HL-60/S4 (cell line): ENCODE results near the gene PWWP2B.

ENCODE experiments used
- in situ Hi-C: fragments of 300-500 bp; cut with MboI; formaldehyde crosslinking; loops from 2 replicates; pipeline ENCODE4 v1.14.3; 2022; ENCODE audit warnings: low sequenced_read_pairs

PWWP2B gene

GRCh38 chr10:132414402-132415016 is 17.5 kb downstream of the PWWP2B start:
- in situ Hi-C loops = no loop called here

- in situ Hi-C loops = no loop called here
Measured at GRCh38 chr10:132415255-132415654, 18.3 kb downstream of the PWWP2B start.

- in situ Hi-C loops = no loop called here
Measured at GRCh38 chr10:132415956-132416355, 19.0 kb downstream of the PWWP2B start.

GRCh38 chr10:132416566-132417256 is 19.7 kb downstream of the PWWP2B start:
- in situ Hi-C loops = no loop called here

DNA sequence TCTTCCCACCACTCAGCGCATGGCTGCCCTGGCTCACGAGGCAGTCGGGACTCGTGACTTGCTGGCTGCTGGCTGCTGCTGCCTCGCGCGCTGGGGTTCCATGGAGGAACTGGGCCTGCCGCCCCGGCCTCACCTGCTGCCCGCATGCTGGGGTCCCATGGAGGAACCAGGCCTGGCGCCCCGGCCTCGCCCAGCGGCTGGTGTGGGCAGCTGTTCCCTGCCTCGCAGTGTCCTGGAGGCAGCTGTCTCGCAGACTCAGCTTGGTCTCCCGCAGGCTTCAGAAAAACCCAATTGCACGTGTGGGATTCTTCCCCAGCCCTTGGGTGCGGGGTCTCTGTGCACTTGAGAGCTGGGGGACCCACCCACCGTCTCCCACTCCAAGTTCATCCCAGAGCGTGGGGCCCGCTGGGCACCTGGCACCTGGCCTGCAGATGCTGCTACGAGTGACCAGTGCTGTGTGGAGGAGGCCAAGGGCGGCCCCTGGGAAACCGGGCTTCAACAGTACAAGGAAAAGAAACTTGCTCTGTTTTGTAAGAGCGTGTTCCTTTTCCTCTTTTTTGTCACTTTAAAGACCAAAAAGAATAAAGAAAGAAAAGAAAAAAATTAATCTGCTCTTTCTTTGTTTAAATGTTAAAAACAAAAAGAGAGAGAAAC is 20.4 kb downstream of the PWWP2B start:
- in situ Hi-C loops = no loop called here

DNA sequence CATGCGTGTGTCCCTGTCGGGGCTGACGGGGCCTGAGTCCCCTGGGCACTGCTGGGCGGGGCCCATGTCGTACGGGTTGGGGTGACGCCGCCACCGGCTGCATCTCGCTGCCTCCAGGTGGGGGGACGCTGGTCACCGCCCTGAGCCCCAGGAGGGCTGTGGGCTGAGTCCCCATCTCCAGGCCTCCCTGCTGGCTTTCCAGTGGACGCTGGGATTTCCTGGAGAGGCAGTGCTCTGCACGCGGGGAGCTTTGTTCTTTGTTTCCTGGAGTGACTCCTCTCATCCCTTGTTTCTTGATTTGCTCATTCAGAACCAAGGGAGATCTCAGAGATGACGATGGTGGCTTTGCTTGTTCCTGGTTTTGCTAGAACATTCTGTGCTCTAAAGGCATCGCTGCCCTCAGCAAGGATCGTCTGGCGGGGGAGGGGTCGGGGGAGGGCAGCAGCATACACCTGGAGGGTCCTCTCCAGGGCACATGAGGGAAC is 21.0 kb downstream of the PWWP2B start:
- in situ Hi-C loops = no loop called here

GRCh38 chr10:132418527-132419416 is 21.8 kb downstream of the PWWP2B start:
- in situ Hi-C loops = no loop called here

- in situ Hi-C loops = no loop called here
Measured at GRCh38 chr10:132419538-132420468, 22.8 kb downstream of the PWWP2B start.

DNA sequence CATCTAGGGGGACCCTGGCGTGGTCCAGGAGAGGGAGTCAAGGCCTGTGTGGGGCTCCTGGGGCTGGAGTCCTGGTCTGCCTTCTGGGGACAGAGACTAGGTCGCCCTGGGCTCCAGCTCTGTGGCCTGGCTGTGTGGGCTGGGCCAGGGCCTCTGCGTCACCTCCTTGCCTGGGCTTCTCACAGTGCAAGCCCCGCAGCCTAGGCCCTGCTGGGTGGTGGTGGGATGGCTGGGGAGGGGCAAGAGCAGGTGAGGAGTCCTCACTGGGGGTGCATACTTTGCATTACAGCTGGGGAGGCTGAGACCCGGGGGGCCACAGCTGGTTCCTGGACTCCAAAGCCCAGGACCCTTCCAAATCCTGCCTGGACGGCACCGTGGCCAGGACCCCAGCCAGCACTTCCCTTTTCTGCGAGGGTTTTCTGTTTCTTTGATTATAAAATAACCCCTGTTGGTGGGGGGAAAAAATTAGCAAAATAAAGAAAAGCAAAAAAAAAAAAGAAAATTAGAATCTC is 23.5 kb downstream of the PWWP2B start:
- in situ Hi-C loops = no loop called here

DNA sequence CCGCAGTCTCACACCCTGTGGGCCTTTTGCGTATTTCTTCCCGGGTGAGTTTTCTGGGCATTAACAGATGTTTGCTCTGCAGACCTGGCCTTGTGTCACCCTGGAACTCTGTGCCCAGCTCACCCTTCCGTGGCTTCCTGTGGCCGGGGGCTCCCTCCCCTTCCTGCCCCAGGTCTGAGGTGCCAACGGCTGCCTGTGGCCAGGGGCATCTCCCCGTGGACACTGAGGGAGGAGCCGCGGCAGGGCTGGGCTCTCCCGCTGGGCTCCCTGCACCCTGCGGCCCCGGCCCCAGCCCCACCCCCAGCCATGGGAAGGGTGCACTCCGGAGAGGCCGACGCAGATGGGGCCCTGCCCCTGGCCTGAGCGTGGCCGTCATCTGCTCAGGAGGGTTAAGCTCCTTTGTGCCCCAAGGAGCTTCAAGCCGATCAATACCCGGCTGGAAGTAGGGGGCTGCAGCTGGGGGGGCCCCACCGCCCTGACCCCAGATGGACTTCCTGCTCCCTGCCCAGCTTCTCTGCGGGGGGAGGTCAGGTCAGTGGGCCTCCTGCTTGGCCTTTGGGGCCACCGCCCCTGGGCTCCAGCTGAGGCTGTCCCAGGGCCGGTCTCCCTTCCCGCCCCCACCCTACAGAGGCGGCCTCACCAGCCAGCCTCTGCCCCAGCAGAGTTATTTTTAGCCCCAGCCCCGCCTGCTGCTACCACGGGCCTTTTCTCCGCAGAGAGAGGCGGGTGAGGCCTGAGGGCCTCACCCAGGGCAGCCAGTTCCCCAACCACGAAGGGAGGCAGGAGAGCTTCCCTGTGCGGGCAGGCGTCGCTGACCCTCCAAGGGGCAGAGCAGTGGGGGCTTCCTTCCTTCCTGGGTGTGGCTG is 24.2 kb downstream of the PWWP2B start:
- in situ Hi-C loops = no loop called here

GRCh38 chr10:132421847-132422751 is 25.1 kb downstream of the PWWP2B start:
- in situ Hi-C loops = no loop called here

DNA sequence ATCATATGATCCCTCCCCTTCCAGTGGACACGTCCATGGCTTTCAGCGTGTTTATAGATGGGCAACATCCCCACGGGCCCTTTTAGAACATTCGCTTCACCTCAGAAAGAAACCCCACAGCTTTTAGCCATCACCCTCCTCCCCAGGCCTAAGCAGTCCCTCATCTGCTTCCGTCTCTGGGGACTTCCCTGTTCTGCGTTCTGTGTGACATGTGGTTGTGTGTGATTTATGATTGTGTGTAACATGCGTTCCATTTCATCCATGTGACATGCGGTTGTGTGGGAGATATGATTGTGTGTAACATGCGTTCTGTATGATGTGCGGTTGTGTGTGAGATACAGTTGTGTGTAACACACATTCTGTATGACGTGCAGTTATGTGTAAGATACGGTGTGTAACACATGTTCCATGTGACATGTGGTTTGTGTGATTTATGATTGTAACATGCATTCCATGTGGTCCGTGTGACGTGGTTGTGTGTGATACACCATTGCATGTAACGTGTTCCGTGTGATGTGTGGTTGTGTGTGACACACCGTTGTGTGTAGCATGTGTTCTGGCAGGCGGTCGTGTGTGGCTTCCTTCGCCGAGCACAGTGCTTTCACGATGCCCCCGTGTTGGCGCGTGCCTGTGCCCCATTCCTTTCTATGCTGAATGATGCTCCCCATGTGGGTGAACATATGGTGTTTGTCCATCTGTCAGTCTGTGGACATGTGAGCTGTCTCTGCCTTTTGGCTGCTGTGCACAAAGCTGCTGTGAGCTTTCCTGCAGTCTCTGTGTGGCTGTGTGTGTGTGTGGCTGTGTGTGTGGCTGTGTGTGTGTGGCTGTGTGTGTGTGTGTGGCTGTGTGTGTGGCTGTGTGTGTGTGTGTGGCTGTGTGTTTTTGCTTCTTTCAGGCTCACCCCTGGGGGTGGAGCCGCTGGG is 26.2 kb downstream of the PWWP2B start:
- in situ Hi-C loops = no loop called here

GRCh38 chr10:132423966-132424861 is 27.2 kb downstream of the PWWP2B start:
- in situ Hi-C loops = no loop called here

DNA sequence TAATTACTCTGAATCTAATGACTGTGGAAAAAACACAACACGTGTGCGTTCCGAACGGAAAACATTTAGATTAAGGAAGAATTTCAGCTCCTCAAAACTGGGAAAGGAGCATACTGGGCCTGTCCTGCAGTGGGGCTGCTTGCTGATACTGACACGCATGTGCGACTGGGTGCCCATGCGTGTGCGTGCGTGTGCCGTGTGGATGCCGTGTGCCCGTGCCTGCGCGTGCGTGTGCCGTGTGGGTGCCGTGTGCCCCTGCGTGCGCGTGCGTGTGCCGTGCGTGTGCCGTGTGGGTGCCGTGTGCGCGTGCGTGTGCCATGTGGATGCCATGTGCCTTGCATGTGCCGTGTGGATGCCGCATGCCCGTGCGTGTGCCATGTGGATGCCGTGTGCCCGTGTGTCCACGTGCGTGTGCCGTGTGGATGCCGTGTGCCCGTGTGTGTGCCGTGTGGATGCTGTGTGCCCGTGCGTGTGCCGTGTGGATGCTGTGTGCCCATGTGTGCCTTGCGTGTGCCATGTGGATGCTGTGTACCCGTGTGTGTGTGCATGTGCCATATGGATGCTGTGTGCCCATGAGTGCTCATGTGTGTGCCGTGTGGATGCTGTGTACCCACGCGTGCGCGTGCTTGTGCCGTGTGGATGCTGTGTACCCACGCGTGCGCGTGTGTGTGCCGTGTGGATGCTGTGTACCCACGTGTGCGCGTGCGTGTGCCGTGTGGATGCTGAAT is 28.2 kb downstream of the PWWP2B start:
- in situ Hi-C loops = no loop called here

GRCh38 chr10:132425757-132426155 is 28.8 kb downstream of the PWWP2B start:
- in situ Hi-C loops = no loop called here
